ENCODE data around the gene TASP1.

- TF ChIP-seq CTCF (IDR thresholded peaks at IDR 0.05; ENCODE audit: insufficient read depth, low read length, poor library complexity, severe bottlenecking) (no peak), EZH2phosphoT487 (conservative IDR thresholded peaks at IDR 0.05; ENCODE audit: low read length) (no peak)
Measured at GRCh38 chr20:13580707-13581106, 58.0 kb downstream of the TASP1 start.
